ENCODE data around the gene CASZ1.

DNA sequence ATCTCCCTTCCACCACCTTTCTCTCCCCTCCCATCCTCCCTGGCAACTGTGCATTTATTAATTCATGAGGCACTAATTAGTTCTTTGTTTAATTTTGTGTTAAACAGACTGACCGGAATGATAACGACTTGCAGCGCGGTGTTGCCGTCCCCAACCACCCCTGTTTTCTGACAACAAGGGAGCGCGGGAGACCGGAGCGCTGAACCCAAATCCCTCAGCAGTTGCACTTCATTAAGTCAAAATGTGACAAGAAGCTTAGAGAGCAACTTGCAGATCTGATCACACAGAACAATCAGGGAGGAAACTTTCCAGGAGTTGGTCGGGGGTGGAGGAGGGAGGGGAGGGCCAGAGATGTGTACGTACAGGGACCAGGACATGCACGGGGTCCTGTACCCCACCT, 89.2 kb downstream of the CASZ1 start:
- TF ChIP-seq CTCF (IDR thresholded peaks at IDR 0.05; ENCODE audit: borderline replicate concordance, extremely low read depth, low read length, poor library complexity, severe bottlenecking): no peak
- TF ChIP-seq EZH2 (IDR thresholded peaks at IDR 0.05; ENCODE audit: borderline replicate concordance, low read depth, low read length, severe bottlenecking): no peak

Measured in DND-41 (cell line).